Measurements from ENCODE around the gene CAB39. TPM values are rescaled to one million over a fixed set of nuclear protein-coding genes. Genes with fewer than 3 reads are reported as not detected.

CAB39 gene
- total RNA-seq, 2 donors from 2014 or later: 32.3 to 34.5 TPM

GRCh38 chr2:230692760-230693159 is 19.9 kb upstream of the CAB39 start:
- Histone ChIP-seq H3K4me3 (no peak overlapping the region), H3K4me1 (no peaks in the 10 kb centered on the region), H3K27ac (no peak overlapping the region), H3K9me3 (no peaks in the 10 kb centered on the region), H3K36me3 (replicated peaks in 1 of 2; ENCODE audit: insufficient read depth in 1 of 2, low read depth in 2 of 2) (no peaks in the 10 kb centered on the region), H3K27me3 (no peaks in the 10 kb centered on the region)
- no peak for DNase-seq
- no peak for TF ChIP-seq CTCF (IDR thresholded peaks at IDR 0.05)
- TF ChIP-seq POLR2A (IDR thresholded peaks at IDR 0.05): no peak
- no peak for ATAC-seq
- WGBS, 2 donors: 89 to 90% methylated on average over 2 of the region's 2 CpGs
- intact Hi-C loops (cut with DNase I): no loop called here

- Histone ChIP-seq H3K27ac (no peak overlapping the region), H3K36me3 (replicated peaks in 1 of 2; ENCODE audit: insufficient read depth in 1 of 2, low read depth in 2 of 2) (no peaks in the 10 kb centered on the region), H3K4me1 (no peaks in the 10 kb centered on the region), H3K9me3 (no peaks in the 10 kb centered on the region), H3K27me3 (no peaks in the 10 kb centered on the region), H3K4me3 (no peak overlapping the region)
- no peak for TF ChIP-seq CTCF (IDR thresholded peaks at IDR 0.05)
- TF ChIP-seq POLR2A (IDR thresholded peaks at IDR 0.05): no peak
- WGBS, 2 donors: 91 to 92% methylated on average over 6 of the region's 6 CpGs
- ATAC-seq: no peak
- intact Hi-C loops (cut with DNase I): no loop called here
- no peak for DNase-seq
Measured at GRCh38 chr2:230693411-230693810, 19.2 kb upstream of the CAB39 start.

GRCh38 chr2:230694241-230694640 is 18.4 kb upstream of the CAB39 start:
- no peak for ATAC-seq
- intact Hi-C loops (cut with DNase I): no loop called here

GRCh38 chr2:230695551-230695950 is 17.1 kb upstream of the CAB39 start:
- ATAC-seq (no peak), DNase-seq (no peak)
- Histone ChIP-seq H3K9me3 (no peaks in the 10 kb centered on the region), H3K27me3 (no peaks in the 10 kb centered on the region), H3K4me1 (no peaks in the 10 kb centered on the region), H3K4me3 (no peak overlapping the region), H3K36me3 (replicated peaks in 1 of 2; ENCODE audit: insufficient read depth in 1 of 2, low read depth in 2 of 2) (no peaks in the 10 kb centered on the region), H3K27ac (no peak overlapping the region)
- 76 to 85% methylated on average over 6 of the region's 6 CpGs for WGBS, 2 donors
- intact Hi-C loops (cut with DNase I): no loop called here
- no peak for TF ChIP-seq CTCF (IDR thresholded peaks at IDR 0.05)
- no peak for TF ChIP-seq POLR2A (IDR thresholded peaks at IDR 0.05)

More at GRCh38 chr2:230694241-230694640, 18.4 kb upstream of the CAB39 start:
- H3K27ac ChIP-seq: no peak overlapping the region
- H3K9me3 ChIP-seq: no peaks in the 10 kb centered on the region
- no peak for TF ChIP-seq POLR2A (IDR thresholded peaks at IDR 0.05)
- no peak for TF ChIP-seq CTCF (IDR thresholded peaks at IDR 0.05)
- H3K36me3 ChIP-seq (replicated peaks in 1 of 2; ENCODE audit: insufficient read depth in 1 of 2, low read depth in 2 of 2): no peaks in the 10 kb centered on the region
- H3K4me1 ChIP-seq: no peaks in the 10 kb centered on the region
- H3K4me3 ChIP-seq: no peak overlapping the region
- no peaks in the 10 kb centered on the region for H3K27me3 ChIP-seq
- no peak for DNase-seq
- WGBS, 2 donors: 89 to 92% methylated on average over 3 of the region's 3 CpGs

- no peaks in the 10 kb centered on the region for H3K9me3 ChIP-seq
- no peaks in the 10 kb centered on the region for H3K36me3 ChIP-seq (replicated peaks in 1 of 2; ENCODE audit: insufficient read depth in 1 of 2, low read depth in 2 of 2)
- intact Hi-C loops (cut with DNase I): no loop called here
- no peaks in the 10 kb centered on the region for H3K4me1 ChIP-seq
- H3K4me3 ChIP-seq: no peak overlapping the region
- DNase-seq (no peak), ATAC-seq (no peak)
- no peak overlapping the region for H3K27ac ChIP-seq
- TF ChIP-seq POLR2A (IDR thresholded peaks at IDR 0.05) (no peak), CTCF (IDR thresholded peaks at IDR 0.05) (no peak)
- no peaks in the 10 kb centered on the region for H3K27me3 ChIP-seq
Measured at GRCh38 chr2:230696670-230697069, 16.0 kb upstream of the CAB39 start.
